ENCODE results near the gene SAE1. TPM values are rescaled to one million over a fixed set of nuclear protein-coding genes. Genes with fewer than 3 reads are reported as not detected.

SAE1 gene
- total RNA-seq, 1 donor from 2014 or later: 114 TPM

GRCh38 chr19:47141695-47142094, 11.1 kb downstream of the SAE1 start:
- no peaks in the 10 kb centered on the region for H3K27me3 ChIP-seq (ENCODE audit: control insufficient read depth, insufficient read depth, low read length)
- H3K36me3 ChIP-seq (ENCODE audit: control insufficient read depth, insufficient read depth, low read length): peaks cover 1% of the 10 kb centered on the region
- no peak for DNase-seq (ENCODE audit: low read depth)
- H3K4me3 ChIP-seq (ENCODE audit: low read depth, low read length): no peak overlapping the region
- no peak for TF ChIP-seq CTCF (IDR thresholded peaks at IDR 0.05; ENCODE audit: insufficient read depth, low read length, poor library complexity, severe bottlenecking)

- DNase-seq (ENCODE audit: low read depth): no peak
- H3K36me3 ChIP-seq (ENCODE audit: control insufficient read depth, insufficient read depth, low read length): peaks cover 1% of the 10 kb centered on the region
These were observed 12.1 kb downstream of the SAE1 start for GRCh38 chr19:47142779-47143178.

GRCh38 chr19:47143322-47144073, 12.9 kb downstream of the SAE1 start:
- H3K36me3 ChIP-seq (ENCODE audit: control insufficient read depth, insufficient read depth, low read length): peaks cover 1% of the 10 kb centered on the region
- DNase-seq (ENCODE audit: low read depth): no peak
- no peak for TF ChIP-seq CTCF (IDR thresholded peaks at IDR 0.05; ENCODE audit: insufficient read depth, low read length, poor library complexity, severe bottlenecking)

More at GRCh38 chr19:47142779-47143178, 12.1 kb downstream of the SAE1 start:
- TF ChIP-seq CTCF (IDR thresholded peaks at IDR 0.05; ENCODE audit: insufficient read depth, low read length, poor library complexity, severe bottlenecking): no peak
- Histone ChIP-seq H3K27me3 (ENCODE audit: control insufficient read depth, insufficient read depth, low read length) (no peaks in the 10 kb centered on the region), H3K4me3 (ENCODE audit: low read depth, low read length) (no peak overlapping the region)

GRCh38 chr19:47144630-47145029, 14.0 kb downstream of the SAE1 start:
- no peak for TF ChIP-seq CTCF (IDR thresholded peaks at IDR 0.05; ENCODE audit: insufficient read depth, low read length, poor library complexity, severe bottlenecking)
- Histone ChIP-seq H3K4me3 (ENCODE audit: low read depth, low read length) (no peak overlapping the region), H3K36me3 (ENCODE audit: control insufficient read depth, insufficient read depth, low read length) (peaks cover 1% of the 10 kb centered on the region), H3K27me3 (ENCODE audit: control insufficient read depth, insufficient read depth, low read length) (no peaks in the 10 kb centered on the region)
- no peak for DNase-seq (ENCODE audit: low read depth)

More at GRCh38 chr19:47143322-47144073, 12.9 kb downstream of the SAE1 start:
- Histone ChIP-seq H3K27me3 (ENCODE audit: control insufficient read depth, insufficient read depth, low read length) (no peaks in the 10 kb centered on the region), H3K4me3 (ENCODE audit: low read depth, low read length) (no peak overlapping the region)

GRCh38 chr19:47145639-47146486, 15.2 kb downstream of the SAE1 start:
- Histone ChIP-seq H3K4me3 (ENCODE audit: low read depth, low read length) (no peak overlapping the region), H3K27me3 (ENCODE audit: control insufficient read depth, insufficient read depth, low read length) (no peaks in the 10 kb centered on the region), H3K36me3 (ENCODE audit: control insufficient read depth, insufficient read depth, low read length) (peaks cover 1% of the 10 kb centered on the region)
- TF ChIP-seq CTCF (IDR thresholded peaks at IDR 0.05; ENCODE audit: insufficient read depth, low read length, poor library complexity, severe bottlenecking): no peak
- no peak for DNase-seq (ENCODE audit: low read depth)
